Small intestine (tissue), 16 donors: ENCODE results near the gene BMPR1B. TPM values are rescaled to one million over a fixed set of nuclear protein-coding genes. Genes with fewer than 3 reads are reported as not detected.
A peak's percentile ranks its signal among the peaks of the same experiment; 100 is the strongest.

ENCODE experiments used
- DNase-seq, 2 donors: peaks; one replicate each; pipeline versions ENCODE4 v3.0.0 to v3.0.0-alpha.2; 2013
- FAIRE-seq: peaks from 2 replicates; lab custom pipeline; 2012; peaks lifted over from hg19 to GRCh38; lab: Jason Lieb, UNC
- H3K27ac ChIP-seq, 3 donors: one replicate each; pipeline ENCODE4 v1.5.1; 2013; ENCODE audit warnings: low read length in 2 of 3, mild to moderate bottlenecking in 2 of 3, control low read depth in 1 of 3, inconsistent platforms in 1 of 3, low read depth in 1 of 3, moderate library complexity in 1 of 3
- H3K27me3 ChIP-seq, 3 donors: one replicate each; pipeline ENCODE4 v1.6.1; 2013; ENCODE audit warnings: low read length in 3 of 3, inconsistent platforms in 1 of 3; ENCODE audit not compliant: control insufficient read depth in 3 of 3, insufficient read depth in 3 of 3
- H3K36me3 ChIP-seq, 3 donors: one replicate each; pipeline ENCODE4 v1.6.1; 2013; ENCODE audit warnings: low read length in 3 of 3, inconsistent platforms in 1 of 3, low read depth in 1 of 3, mild to moderate bottlenecking in 1 of 3, moderate library complexity in 1 of 3; ENCODE audit not compliant: control insufficient read depth in 3 of 3, insufficient read depth in 2 of 3
- H3K4me1 ChIP-seq, 3 donors: one replicate each; pipeline ENCODE4 v1.6.1; 2013; ENCODE audit warnings: low read length in 2 of 3, inconsistent platforms in 1 of 3, low read depth in 1 of 3, mild to moderate bottlenecking in 1 of 3, moderate library complexity in 1 of 3; ENCODE audit not compliant: control insufficient read depth in 3 of 3, insufficient read depth in 2 of 3
- H3K4me3 ChIP-seq, 3 donors: one replicate each; pipeline ENCODE4 v1.5.1; 2013; ENCODE audit warnings: low read length in 3 of 3, control low read depth in 1 of 3, inconsistent platforms in 1 of 3, low read depth in 1 of 3, mild to moderate bottlenecking in 1 of 3, moderate library complexity in 1 of 3
- H3K9me3 ChIP-seq, 2 donors: one replicate each; pipeline ENCODE4 v1.6.1; 2013; ENCODE audit warnings: low read depth in 1 of 2, low read length in 1 of 2; ENCODE audit not compliant: control insufficient read depth in 2 of 2, insufficient read depth in 1 of 2
- WGBS, 3 donors: extraction: QIAGEN DNeasy Blood & Tissue Kit; methylation state at CpG; one replicate each; pipeline ENCODE4 v1.1.7; 2013; 5-methylcytosine and 5-hydroxymethylcytosine counted together
- long read RNA-seq, 10 donors: transcript quantifications; one replicate each; lab custom pipeline, GENCODE V29; 2026
- polyA plus RNA-seq, 4 donors: library from polyadenylated mRNA; stranded (reverse) in 3 of 4; unstranded in 1 of 4; fragments of 200-250 nt in 3 of 4; fragments of 120-200 nt in 1 of 4; gene quantifications; one replicate each; pipeline versions ENCODE4 v1.2.1 to v1.2.3, GENCODE V29; 2013
- donor health status: healthy with polysubstance abuse.
- donor health status: control.
- donor health status: control.
- donor health status: Bipolar disorder and iron deficiency.
- donor health status: healthy.

Gene BMPR1B
- under 1 TPM in 2 of 4 donors, not detected in 2; 0.07 to 0.10 TPM for polyA plus RNA-seq
- long read RNA-seq, donor 1, result 0 reads
- long read RNA-seq, donor 2, result 0 reads
- long read RNA-seq, donor 3, result 0 reads
- long read RNA-seq, donor 4, result 0 reads
- long read RNA-seq, donor 5, result 0 reads
- long read RNA-seq, donor 6, result 0 reads
- long read RNA-seq, donor 7, result 0 reads
- long read RNA-seq, donor 8, result 0 reads
- long read RNA-seq, donor 9, result 0 reads
- long read RNA-seq, donor 10, result 0 reads

DNA sequence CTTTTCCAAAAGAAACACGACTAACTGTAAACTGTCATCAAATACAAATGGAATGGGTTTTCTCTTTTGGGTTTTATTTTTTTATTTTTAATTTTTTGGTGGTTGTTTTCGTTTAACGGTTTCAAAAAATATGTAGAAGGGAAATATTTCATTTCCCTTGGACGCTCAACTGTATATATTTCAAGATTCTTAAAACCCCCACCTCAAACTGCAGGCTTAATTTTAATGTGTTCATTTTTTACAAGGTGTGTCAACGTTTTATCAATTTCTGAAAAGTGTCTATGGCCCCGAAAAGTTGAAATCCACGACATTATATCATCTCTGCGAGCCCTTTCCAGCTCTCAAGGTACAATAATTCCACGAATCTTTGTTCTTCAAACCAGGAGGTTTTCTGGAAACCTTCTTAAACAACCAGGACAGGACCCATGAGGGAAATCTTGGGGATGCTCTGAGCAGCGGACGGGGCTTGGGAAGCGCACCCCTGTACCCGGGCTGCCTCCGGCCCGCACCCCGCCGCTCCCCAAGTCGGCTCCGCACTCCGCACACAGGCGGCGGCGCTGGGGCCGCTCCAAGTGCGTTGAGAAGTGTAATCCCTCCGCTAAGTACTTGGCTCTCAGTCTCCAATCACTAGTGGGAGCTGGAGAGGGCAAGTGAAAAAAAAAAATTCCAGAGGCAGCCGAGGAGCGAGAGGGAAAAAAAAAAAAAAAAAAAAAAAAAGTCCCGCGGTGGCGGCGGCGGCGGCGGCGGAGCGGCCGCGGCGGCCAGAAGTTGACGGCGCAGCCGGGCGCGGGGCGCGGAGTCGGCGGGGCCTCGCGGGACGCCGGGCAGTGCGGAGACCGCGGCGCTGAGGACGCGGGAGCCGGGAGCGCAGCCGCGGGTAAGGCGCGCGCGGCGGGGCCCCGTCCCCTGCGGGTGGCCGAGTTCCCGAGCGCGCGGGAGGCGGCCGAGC, at the start of gene BMPR1B:
TSS of gene BMPR1B (plus strand) at position 764 of the 949 bp plus-strand sequence. CDS start 346,470 bp downstream, outside the sequence.
- H3K27ac ChIP-seq, result no peak within 1 kb of the TSS
- FAIRE-seq (no peak), DNase-seq (peak; percentile 9 to 59)
- no peaks in the 10 kb centered on the region for H3K9me3 ChIP-seq
- no peaks in the 10 kb centered on the region for H3K4me1 ChIP-seq
- H3K4me3 ChIP-seq, result peak within 1 kb of the TSS in 2 of 3 donors; percentile 33 to 61
- 2 to 5% (median 3%) methylated on average over 65 to 77 of the region's 77 CpGs for WGBS, 3 donors
- H3K27me3 ChIP-seq, result peaks cover 5 to 35% (median 11%) of the 10 kb centered on the region in 3 donors
- no peaks in the 10 kb centered on the region for H3K36me3 ChIP-seq

DNA sequence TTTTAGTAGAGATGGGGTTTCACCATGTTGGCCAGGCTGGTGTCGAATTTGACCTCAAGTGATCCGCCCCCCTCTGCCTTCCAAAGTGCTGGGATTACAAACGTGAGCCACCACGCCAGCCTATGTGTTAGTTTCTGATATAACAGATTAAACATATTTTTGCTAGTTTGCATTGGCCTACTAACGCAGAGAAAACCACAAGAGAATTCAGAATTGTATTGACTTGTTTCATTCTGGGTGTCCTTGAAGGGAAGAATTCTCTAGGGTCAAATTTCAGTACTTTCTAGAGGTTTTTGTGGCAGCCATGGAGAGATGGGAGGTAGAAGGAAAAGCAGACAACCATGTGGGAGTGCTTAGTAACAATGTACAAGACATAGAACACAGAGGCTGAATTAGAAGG, 46.1 kb upstream of the BMPR1B start:
- Histone ChIP-seq H3K27ac (no peak overlapping the region), H3K4me3 (no peak overlapping the region), H3K27me3 (no peaks in the 10 kb centered on the region), H3K4me1 (no peaks in the 10 kb centered on the region), H3K9me3 (no peaks in the 10 kb centered on the region), H3K36me3 (no peaks in the 10 kb centered on the region)
- FAIRE-seq (no peak), DNase-seq (no peak)
- 79 to 85% (median 83%) methylated on average over 5 of the region's 5 CpGs for WGBS, 3 donors

DNA sequence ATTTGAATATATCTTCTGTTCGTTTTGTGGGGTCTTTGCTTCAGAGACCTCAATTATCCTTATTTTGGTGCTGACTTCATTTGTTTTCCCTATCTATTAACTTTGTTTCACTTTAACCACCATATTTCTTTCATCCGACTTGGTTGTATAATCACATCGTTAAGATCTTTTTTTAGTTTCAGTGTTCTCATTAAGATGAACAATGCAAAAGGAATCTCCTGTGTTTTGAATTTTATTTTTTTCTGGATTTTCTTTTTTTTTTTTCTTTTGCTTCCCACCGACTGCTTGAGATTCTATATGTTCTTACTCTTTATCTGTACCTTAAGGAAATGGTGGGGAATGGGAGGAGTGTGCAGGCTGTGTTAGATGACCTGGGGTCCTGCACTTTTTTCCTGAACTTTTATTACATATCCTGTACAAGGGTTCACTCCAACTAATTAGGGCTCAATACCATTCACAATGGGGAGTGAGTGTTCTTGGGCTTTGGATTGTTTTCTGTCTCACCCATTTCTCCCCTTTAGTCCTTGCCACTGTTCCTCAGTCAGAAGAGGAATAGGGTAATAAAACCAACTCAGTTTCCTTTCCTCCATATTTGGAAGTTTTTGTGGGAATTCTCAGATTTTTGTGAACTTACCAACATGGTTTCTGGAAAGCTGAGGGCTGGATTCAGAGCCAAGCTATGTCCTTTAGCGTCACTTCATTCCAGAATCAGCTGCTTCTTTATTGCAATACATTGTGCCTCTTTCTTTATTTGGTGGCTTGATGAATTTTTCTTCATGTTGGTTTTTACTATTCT, 43.2 kb upstream of the BMPR1B start:
- Histone ChIP-seq H3K4me3 (no peak overlapping the region), H3K27me3 (no peaks in the 10 kb centered on the region), H3K4me1 (no peaks in the 10 kb centered on the region), H3K27ac (no peak overlapping the region), H3K36me3 (no peaks in the 10 kb centered on the region), H3K9me3 (no peaks in the 10 kb centered on the region)
- DNase-seq, result no peak
- WGBS, 3 donors, result 77 to 82% (median 78%) methylated on average over 5 of the region's 5 CpGs
- FAIRE-seq, result no peak

DNA sequence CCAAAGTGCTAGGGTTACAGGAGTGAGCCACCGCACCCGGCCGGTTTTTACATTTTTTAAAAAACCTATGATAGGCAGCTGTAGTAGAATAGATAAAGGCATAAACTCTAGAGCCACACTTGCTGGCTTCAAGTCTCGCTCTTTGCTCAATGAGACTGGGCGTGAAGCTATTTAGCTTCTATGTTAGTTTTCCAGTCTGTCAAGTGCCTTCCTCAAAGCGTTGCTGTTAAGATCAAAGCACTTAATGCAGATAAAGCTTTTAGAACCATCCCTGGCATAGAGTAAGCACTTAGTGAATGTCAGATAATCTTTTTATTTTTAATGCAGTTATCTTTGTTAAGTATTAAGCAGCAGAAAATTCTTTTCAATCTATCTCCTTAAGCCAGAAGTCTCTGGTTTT, 42.0 kb upstream of the BMPR1B start:
- FAIRE-seq (no peak), DNase-seq (no peak)
- no peaks in the 10 kb centered on the region for H3K27me3 ChIP-seq
- 69 to 86% (median 83%) methylated on average over 6 of the region's 6 CpGs for WGBS, 3 donors
- no peaks in the 10 kb centered on the region for H3K36me3 ChIP-seq
- H3K4me1 ChIP-seq, result no peaks in the 10 kb centered on the region
- no peak overlapping the region for H3K27ac ChIP-seq
- H3K4me3 ChIP-seq, result no peak overlapping the region
- no peaks in the 10 kb centered on the region for H3K9me3 ChIP-seq

DNA sequence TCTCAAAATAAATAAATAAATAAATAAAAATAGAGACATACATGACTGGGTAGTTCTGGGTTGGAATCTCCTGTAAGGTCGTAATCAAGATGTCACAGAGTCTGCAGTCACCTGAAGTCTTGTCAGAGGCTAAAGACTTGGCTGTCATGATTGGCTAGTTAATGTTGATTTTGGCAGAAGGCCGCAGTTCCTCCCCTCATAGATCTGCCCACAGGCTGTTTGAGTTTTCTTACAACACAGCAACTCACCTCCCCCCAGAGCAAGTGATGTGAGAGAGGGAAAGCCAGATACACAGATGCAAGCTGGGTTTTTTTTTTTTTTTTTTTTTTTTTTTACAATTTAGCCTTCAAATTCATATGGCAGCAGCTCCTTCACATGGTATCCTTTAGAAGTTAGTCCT, 36.4 kb upstream of the BMPR1B start:
- no peak for DNase-seq

DNA sequence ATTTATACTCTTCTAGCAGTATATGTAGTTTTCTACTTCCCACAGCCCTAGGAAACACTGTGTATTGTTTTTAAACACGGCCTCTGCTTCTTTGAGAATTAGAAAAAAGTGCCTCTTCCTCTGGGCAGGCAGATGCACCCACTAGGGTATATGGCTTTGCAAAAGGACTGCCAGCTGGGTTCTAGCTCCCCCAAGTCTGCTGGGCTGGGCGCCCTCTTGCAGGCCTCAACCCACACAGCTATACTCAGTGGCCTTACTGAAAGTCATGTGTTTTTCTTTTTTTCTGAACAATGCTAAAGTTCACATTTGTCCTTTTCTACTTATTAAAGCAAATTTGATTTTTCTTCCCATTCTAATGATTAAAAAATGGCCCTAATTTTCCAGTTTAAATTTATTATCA, 35.5 kb upstream of the BMPR1B start:
- Histone ChIP-seq H3K36me3 (no peaks in the 10 kb centered on the region), H3K9me3 (no peaks in the 10 kb centered on the region), H3K27ac (no peak overlapping the region), H3K27me3 (no peaks in the 10 kb centered on the region), H3K4me1 (no peaks in the 10 kb centered on the region), H3K4me3 (no peak overlapping the region)
- WGBS, 3 donors, result 78 to 92% (median 80%) methylated on average over 2 of the region's 2 CpGs
- no peak for FAIRE-seq
- no peak for DNase-seq

More for the DNA sequence above, 36.4 kb upstream of the BMPR1B start:
- no peaks in the 10 kb centered on the region for H3K4me1 ChIP-seq
- H3K9me3 ChIP-seq, result no peaks in the 10 kb centered on the region
- no peak overlapping the region for H3K4me3 ChIP-seq
- no peak for FAIRE-seq
- H3K36me3 ChIP-seq, result no peaks in the 10 kb centered on the region
- WGBS, 3 donors, result 64 to 80% (median 79%) methylated on average over 2 of the region's 2 CpGs
- H3K27me3 ChIP-seq, result no peaks in the 10 kb centered on the region
- H3K27ac ChIP-seq, result no peak overlapping the region

DNA sequence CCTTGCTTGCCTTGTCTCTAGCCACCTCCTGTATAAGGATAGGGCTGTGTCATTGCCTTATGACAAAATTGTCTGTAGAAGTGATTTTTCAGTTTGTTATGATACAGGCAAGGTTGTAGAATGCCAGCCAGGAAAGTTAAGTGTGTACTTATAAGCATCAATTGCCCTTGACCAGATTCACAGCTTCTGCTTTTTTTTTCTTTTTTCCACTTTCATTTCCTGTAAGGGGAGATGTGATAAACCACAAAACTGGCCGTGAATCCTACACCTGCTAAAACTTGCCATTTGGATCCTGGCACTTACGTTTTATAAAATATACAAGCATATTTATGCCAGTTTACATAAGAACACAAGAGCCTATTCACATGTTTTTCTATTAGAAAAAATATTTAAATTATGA, 35.0 kb upstream of the BMPR1B start:
- Histone ChIP-seq H3K27ac (no peak overlapping the region), H3K36me3 (no peaks in the 10 kb centered on the region), H3K4me3 (no peak overlapping the region), H3K4me1 (no peaks in the 10 kb centered on the region), H3K27me3 (no peaks in the 10 kb centered on the region), H3K9me3 (no peaks in the 10 kb centered on the region)
- DNase-seq (no peak), FAIRE-seq (no peak)
- WGBS, 3 donors, result 32 to 50% (median 32%) methylated on average over 2 of the region's 2 CpGs
